ENCODE data around the gene TRIML1. TPM values are rescaled to one million over a fixed set of nuclear protein-coding genes. Genes with fewer than 3 reads are reported as not detected.

The TRIML1 gene
- total RNA-seq, 1 experiment from 2014 or later, result not detected

DNA sequence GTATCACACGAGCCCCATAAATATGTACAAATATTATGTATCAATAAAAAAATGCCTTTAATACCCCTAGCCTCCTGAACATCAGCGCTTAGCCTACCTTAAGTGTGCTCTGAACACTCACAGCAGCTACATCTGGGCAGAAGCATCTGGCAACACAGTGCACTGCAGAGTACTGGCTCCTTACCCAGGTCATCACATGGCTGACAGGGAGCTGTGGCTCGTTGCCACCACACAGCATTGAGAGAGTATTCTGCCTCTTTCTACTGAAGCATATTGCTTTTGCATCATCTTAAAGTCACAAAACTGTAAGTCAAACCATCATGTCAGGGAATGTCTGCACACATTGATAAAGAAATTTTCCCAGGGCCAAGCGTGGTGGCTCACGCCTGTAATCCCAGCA, 55.2 kb downstream of the TRIML1 start:
- WGBS (ENCODE audit: extremely low coverage, insufficient read length, low lambda C conversion rate), result no CpG with 5 or more reads among the region's 5 CpGs
- no peaks in the 10 kb centered on the region for H3K23me2 ChIP-seq (ENCODE audit: insufficient read length, low read depth, low read length, poor library complexity, severe bottlenecking)
- H3K36me3 Mint-ChIP-seq (ENCODE audit: insufficient read depth in 1 of 3, low read depth in 3 of 3), result peaks cover 2 to 6% (median 3%) of the 10 kb centered on the region in 3 experiments; a peak in 4 of 7 replicates
- H3K4me1 Mint-ChIP-seq, result peaks cover 16 to 20% of the 10 kb centered on the region in 2 experiments
- H3K9ac ChIP-seq (ENCODE audit: extremely low read depth, insufficient read length, low read length), result no peak overlapping the region
- H2BK20ac ChIP-seq (ENCODE audit: low read depth, low read length, poor library complexity, severe bottlenecking), result no peak overlapping the region
- H2AK5ac ChIP-seq (ENCODE audit: insufficient read length, low read length), result no peak overlapping the region
- no peak overlapping the region for H4K5ac ChIP-seq (ENCODE audit: insufficient read length, low read depth, low read length)
- no peak overlapping the region for H2BK12ac ChIP-seq (ENCODE audit: insufficient read length, low read depth, low read length)
- H4K20me1 ChIP-seq (ENCODE audit: control insufficient read depth, insufficient read depth, insufficient read length), result no peaks in the 10 kb centered on the region
- no peak for DNase-seq
- no peak overlapping the region for H3T11ph ChIP-seq (ENCODE audit: low read length)
- H3K4me1 ChIP-seq (ENCODE audit: insufficient read depth, low read length), result peaks cover 2% of the 10 kb centered on the region
- no peak overlapping the region for H2BK15ac ChIP-seq (ENCODE audit: low read depth, low read length)
- no peak overlapping the region for H2AFZ ChIP-seq (ENCODE audit: low read length)
- H3K4me2 ChIP-seq (ENCODE audit: insufficient read depth, insufficient read length, low read length), result no peak overlapping the region
- H2BK5ac ChIP-seq (ENCODE audit: insufficient read length, low read length), result no peak overlapping the region
- peaks cover 3 to 8% of the 10 kb centered on the region in 2 experiments; a peak in 4 of 5 replicates for H3K9me3 Mint-ChIP-seq
- no peak overlapping the region for H3K4me3 Mint-ChIP-seq
- no peak overlapping the region for H3K23ac ChIP-seq (ENCODE audit: insufficient read length, low read depth, low read length)
- no peak for TF ChIP-seq CTCF (conservative IDR thresholded peaks at IDR 0.05)
- H4K91ac ChIP-seq (ENCODE audit: insufficient read length, low read depth, low read length), result no peak overlapping the region
- no peak overlapping the region for H3K56ac ChIP-seq (ENCODE audit: insufficient read length, low read depth, low read length)
- H3K18ac ChIP-seq (ENCODE audit: insufficient read length, low read depth, low read length), result no peak overlapping the region
- no peak overlapping the region for H3K27ac ChIP-seq (ENCODE audit: insufficient read length, low read depth, low read length)
- H3K27me3 ChIP-seq (ENCODE audit: insufficient read depth, low read length), result no peaks in the 10 kb centered on the region
- H2BK120ac ChIP-seq (ENCODE audit: low read depth, low read length, poor library complexity, severe bottlenecking), result no peak overlapping the region
- H3K27me3 Mint-ChIP-seq (ENCODE audit: low read depth), result no peaks in the 10 kb centered on the region; the same call in 1 of the 2 replicates
- H3K9me3 ChIP-seq (ENCODE audit: control insufficient read depth, low read depth, low read length), result no peaks in the 10 kb centered on the region
- H3K4ac ChIP-seq (ENCODE audit: low read depth, low read length), result no peak overlapping the region
- no peak overlapping the region for H3K27ac Mint-ChIP-seq
- no peak overlapping the region for H3K14ac ChIP-seq (ENCODE audit: insufficient read depth, low read length)
- H3K79me2 ChIP-seq (ENCODE audit: insufficient read depth, low read length), result no peaks in the 10 kb centered on the region
- H4K8ac ChIP-seq (replicated peaks; ENCODE audit: insufficient read length, low read depth, low read length), result no peak overlapping the region
- H3K79me1 ChIP-seq (ENCODE audit: insufficient read depth, low read depth, low read length, poor library complexity, severe bottlenecking), result no peaks in the 10 kb centered on the region
